Measurements from ENCODE around the gene GABRR3. TPM values are rescaled to one million over a fixed set of nuclear protein-coding genes. Genes with fewer than 3 reads are reported as not detected.

The GABRR3 gene
- total and polyA plus RNA-seq, 2 experiments from 2014 or later: not detected

- TF ChIP-seq, protein P1, sequence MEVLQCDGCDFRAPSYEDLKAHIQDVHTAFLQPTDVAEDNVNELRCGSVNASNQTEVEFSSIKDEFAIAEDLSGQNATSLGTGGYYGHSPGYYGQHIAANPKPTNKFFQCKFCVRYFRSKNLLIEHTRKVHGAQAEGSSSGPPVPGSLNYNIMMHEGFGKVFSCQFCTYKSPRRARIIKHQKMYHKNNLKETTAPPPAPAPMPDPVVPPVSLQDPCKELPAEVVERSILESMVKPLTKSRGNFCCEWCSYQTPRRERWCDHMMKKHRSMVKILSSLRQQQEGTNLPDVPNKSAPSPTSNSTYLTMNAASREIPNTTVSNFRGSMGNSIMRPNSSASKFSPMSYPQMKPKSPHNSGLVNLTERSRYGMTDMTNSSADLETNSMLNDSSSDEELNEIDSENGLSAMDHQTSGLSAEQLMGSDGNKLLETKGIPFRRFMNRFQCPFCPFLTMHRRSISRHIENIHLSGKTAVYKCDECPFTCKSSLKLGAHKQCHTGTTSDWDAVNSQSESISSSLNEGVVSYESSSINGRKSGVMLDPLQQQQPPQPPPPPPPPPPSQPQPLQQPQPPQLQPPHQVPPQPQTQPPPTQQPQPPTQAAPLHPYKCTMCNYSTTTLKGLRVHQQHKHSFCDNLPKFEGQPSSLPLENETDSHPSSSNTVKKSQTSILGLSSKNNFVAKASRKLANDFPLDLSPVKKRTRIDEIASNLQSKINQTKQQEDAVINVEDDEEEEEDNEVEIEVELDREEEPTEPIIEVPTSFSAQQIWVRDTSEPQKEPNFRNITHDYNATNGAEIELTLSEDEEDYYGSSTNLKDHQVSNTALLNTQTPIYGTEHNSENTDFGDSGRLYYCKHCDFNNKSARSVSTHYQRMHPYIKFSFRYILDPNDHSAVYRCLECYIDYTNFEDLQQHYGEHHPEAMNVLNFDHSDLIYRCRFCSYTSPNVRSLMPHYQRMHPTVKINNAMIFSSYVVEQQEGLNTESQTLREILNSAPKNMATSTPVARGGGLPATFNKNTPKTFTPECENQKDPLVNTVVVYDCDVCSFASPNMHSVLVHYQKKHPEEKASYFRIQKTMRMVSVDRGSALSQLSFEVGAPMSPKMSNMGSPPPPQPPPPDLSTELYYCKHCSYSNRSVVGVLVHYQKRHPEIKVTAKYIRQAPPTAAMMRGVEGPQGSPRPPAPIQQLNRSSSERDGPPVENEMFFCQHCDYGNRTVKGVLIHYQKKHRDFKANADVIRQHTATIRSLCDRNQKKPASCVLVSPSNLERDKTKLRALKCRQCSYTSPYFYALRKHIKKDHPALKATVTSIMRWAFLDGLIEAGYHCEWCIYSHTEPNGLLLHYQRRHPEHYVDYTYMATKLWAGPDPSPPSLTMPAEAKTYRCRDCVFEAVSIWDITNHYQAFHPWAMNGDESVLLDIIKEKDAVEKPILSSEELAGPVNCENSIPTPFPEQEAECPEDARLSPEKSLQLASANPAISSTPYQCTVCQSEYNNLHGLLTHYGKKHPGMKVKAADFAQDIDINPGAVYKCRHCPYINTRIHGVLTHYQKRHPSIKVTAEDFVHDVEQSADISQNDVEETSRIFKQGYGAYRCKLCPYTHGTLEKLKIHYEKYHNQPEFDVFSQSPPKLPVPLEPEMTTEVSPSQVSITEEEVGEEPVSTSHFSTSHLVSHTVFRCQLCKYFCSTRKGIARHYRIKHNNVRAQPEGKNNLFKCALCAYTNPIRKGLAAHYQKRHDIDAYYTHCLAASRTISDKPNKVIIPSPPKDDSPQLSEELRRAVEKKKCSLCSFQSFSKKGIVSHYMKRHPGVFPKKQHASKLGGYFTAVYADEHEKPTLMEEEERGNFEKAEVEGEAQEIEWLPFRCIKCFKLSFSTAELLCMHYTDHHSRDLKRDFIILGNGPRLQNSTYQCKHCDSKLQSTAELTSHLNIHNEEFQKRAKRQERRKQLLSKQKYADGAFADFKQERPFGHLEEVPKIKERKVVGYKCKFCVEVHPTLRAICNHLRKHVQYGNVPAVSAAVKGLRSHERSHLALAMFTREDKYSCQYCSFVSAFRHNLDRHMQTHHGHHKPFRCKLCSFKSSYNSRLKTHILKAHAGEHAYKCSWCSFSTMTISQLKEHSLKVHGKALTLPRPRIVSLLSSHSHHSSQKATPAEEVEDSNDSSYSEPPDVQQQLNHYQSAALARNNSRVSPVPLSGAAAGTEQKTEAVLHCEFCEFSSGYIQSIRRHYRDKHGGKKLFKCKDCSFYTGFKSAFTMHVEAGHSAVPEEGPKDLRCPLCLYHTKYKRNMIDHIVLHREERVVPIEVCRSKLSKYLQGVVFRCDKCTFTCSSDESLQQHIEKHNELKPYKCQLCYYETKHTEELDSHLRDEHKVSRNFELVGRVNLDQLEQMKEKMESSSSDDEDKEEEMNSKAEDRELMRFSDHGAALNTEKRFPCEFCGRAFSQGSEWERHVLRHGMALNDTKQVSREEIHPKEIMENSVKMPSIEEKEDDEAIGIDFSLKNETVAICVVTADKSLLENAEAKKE (CRISPR knock-in tag; IDR thresholded peaks at IDR 0.05): no peak
- no peak for TF ChIP-seq ZNF331 (CRISPR knock-in tag; IDR thresholded peaks at IDR 0.05; ENCODE audit: low read depth)
- TF ChIP-seq STAT1 (IDR thresholded peaks at IDR 0.05; ENCODE audit: unreplicated experiment): no peak
- no peak for TF ChIP-seq ZNF114 (CRISPR knock-in tag; IDR thresholded peaks at IDR 0.05)
Observed at GRCh38 chr3:97988784-97989568, 46.1 kb downstream of the GABRR3 start (continued).

DNA sequence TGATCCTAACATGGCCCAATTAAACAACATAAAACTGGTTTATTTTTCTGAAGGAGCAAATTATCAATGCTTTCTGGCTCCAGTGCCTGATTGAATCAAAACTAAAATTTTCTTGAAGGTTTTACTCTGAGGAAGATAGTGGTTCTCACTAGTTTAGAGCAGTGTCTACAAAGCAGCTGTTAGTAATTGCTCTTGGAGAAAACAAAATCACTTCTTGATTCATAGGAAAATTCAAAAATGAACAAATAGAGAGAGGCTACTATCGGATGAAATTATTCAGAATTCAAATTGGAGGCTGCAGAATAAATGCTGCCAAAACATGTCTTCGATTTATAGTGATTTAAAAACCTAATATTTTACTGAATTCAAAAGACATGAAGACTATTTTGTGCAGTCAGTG lies 47.8 kb downstream of the GABRR3 start:
- Histone ChIP-seq H3K4me3 (no peak overlapping the region), H3F3A (replicated peaks; ENCODE audit: low read depth) (no peaks in the 10 kb centered on the region), H3K36me3 (ENCODE audit: insufficient read depth) (no peaks in the 10 kb centered on the region), H3K4me1 (ENCODE audit: insufficient read depth) (peaks cover 8% of the 10 kb centered on the region; the same call in 1 of the 2 replicates), H3K27me3 (ENCODE audit: insufficient read depth) (no peaks in the 10 kb centered on the region), H2AFZ (no peak overlapping the region), H4K20me1 (replicated peaks; ENCODE audit: insufficient read depth) (no peaks in the 10 kb centered on the region), H3K79me2 (replicated peaks; ENCODE audit: insufficient read depth) (no peaks in the 10 kb centered on the region), H3K27ac (ENCODE audit: low read depth) (no peak overlapping the region), H3K9me2 (ENCODE audit: insufficient read depth) (peaks cover 7% of the 10 kb centered on the region; the same call in 1 of the 2 replicates), H3K4me2 (no peak overlapping the region)
- Mint-ChIP-seq H3K36me3 (ENCODE audit: low read depth) (no peaks in the 10 kb centered on the region), H3K4me3 (no peak overlapping the region), H3K4me1 (peaks cover 12% of the 10 kb centered on the region), H3K27ac (no peak overlapping the region), H3K27me3 (ENCODE audit: insufficient read depth, low read depth, poor library complexity) (no peaks in the 10 kb centered on the region), H3K9me3 (no peaks in the 10 kb centered on the region)
- ATAC-seq (no peak), DNase-seq (ENCODE audit: low spot score) (no peak)
- TF ChIP-seq STAT1 (IDR thresholded peaks at IDR 0.05; ENCODE audit: unreplicated experiment) (no peak), ZNF114 (CRISPR knock-in tag; IDR thresholded peaks at IDR 0.05) (no peak), CREB1 (CRISPR knock-in tag; IDR thresholded peaks at IDR 0.05; ENCODE audit: low read depth) (no peak), ZNF331 (CRISPR knock-in tag; IDR thresholded peaks at IDR 0.05; ENCODE audit: low read depth) (no peak), EZH2phosphoT487 (IDR thresholded peaks at IDR 0.05; ENCODE audit: unreplicated experiment) (no peak), CTCF (conservative IDR thresholded peaks at IDR 0.05; ENCODE audit: low read depth in 2 of 2) (no peak), POLR2AphosphoS5 (IDR thresholded peaks at IDR 0.05; ENCODE audit: low read depth) (no peak)
- TF ChIP-seq, protein P2, sequence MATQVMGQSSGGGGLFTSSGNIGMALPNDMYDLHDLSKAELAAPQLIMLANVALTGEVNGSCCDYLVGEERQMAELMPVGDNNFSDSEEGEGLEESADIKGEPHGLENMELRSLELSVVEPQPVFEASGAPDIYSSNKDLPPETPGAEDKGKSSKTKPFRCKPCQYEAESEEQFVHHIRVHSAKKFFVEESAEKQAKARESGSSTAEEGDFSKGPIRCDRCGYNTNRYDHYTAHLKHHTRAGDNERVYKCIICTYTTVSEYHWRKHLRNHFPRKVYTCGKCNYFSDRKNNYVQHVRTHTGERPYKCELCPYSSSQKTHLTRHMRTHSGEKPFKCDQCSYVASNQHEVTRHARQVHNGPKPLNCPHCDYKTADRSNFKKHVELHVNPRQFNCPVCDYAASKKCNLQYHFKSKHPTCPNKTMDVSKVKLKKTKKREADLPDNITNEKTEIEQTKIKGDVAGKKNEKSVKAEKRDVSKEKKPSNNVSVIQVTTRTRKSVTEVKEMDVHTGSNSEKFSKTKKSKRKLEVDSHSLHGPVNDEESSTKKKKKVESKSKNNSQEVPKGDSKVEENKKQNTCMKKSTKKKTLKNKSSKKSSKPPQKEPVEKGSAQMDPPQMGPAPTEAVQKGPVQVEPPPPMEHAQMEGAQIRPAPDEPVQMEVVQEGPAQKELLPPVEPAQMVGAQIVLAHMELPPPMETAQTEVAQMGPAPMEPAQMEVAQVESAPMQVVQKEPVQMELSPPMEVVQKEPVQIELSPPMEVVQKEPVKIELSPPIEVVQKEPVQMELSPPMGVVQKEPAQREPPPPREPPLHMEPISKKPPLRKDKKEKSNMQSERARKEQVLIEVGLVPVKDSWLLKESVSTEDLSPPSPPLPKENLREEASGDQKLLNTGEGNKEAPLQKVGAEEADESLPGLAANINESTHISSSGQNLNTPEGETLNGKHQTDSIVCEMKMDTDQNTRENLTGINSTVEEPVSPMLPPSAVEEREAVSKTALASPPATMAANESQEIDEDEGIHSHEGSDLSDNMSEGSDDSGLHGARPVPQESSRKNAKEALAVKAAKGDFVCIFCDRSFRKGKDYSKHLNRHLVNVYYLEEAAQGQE (IDR thresholded peaks at IDR 0.05; ENCODE audit: unreplicated experiment): no peak

Data from GM23338 (cell line).